ENCODE results near the gene DCXR.

- TF ChIP-seq POLR2AphosphoS5 (IDR thresholded peaks at IDR 0.05; ENCODE audit: low read depth, low read length) (peak; percentile 70; the same call in 1 of the 2 replicates), POLR2A (IDR thresholded peaks at IDR 0.05; ENCODE audit: low read depth, low read length) (peak; percentile 20; the same call in 1 of the 2 replicates)
These were observed 19.5 kb upstream of the DCXR start for GRCh38 chr17:82056729-82057621.
